ENCODE data around the gene ZBTB49. TPM values are rescaled to one million over a fixed set of nuclear protein-coding genes. Genes with fewer than 3 reads are reported as not detected.

ZBTB49 gene
- total RNA-seq, 3 donors from 2014 or later, result 3.5 to 8.9 (median 8.4) TPM

DNA sequence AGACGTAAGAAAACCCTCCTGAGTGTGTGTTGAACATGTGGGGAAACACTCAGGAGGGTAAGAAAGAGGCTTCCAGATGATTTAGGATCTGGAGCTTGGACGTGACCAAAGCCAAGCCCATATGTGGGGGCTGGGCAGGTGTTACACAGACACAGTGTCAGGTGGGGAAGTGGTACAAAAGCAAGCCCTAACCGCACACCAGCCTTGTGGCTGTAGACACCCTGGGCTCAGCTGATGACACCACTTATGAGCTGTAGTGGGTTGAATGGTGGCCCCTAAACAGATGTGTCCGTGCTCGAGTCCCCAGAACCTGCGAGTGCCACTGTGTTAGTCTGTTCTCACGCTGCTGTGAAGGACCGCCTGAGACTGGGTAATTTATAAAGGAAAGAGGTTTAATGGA, 71.8 kb downstream of the ZBTB49 start:
- Histone ChIP-seq H3K4me3 (no peak overlapping the region), H3K36me3 (ENCODE audit: low read depth) (no peaks in the 10 kb centered on the region), H3K9me3 (no peaks in the 10 kb centered on the region), H3K4me1 (ENCODE audit: low read depth) (no peaks in the 10 kb centered on the region)
- no peak for ATAC-seq
- TF ChIP-seq, protein P1, sequence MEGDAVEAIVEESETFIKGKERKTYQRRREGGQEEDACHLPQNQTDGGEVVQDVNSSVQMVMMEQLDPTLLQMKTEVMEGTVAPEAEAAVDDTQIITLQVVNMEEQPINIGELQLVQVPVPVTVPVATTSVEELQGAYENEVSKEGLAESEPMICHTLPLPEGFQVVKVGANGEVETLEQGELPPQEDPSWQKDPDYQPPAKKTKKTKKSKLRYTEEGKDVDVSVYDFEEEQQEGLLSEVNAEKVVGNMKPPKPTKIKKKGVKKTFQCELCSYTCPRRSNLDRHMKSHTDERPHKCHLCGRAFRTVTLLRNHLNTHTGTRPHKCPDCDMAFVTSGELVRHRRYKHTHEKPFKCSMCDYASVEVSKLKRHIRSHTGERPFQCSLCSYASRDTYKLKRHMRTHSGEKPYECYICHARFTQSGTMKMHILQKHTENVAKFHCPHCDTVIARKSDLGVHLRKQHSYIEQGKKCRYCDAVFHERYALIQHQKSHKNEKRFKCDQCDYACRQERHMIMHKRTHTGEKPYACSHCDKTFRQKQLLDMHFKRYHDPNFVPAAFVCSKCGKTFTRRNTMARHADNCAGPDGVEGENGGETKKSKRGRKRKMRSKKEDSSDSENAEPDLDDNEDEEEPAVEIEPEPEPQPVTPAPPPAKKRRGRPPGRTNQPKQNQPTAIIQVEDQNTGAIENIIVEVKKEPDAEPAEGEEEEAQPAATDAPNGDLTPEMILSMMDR (IDR thresholded peaks at IDR 0.05), result no peak
- intact Hi-C loops (cut with DNase I, micrococcal nuclease), result no loop called here
- no peak for DNase-seq

DNA sequence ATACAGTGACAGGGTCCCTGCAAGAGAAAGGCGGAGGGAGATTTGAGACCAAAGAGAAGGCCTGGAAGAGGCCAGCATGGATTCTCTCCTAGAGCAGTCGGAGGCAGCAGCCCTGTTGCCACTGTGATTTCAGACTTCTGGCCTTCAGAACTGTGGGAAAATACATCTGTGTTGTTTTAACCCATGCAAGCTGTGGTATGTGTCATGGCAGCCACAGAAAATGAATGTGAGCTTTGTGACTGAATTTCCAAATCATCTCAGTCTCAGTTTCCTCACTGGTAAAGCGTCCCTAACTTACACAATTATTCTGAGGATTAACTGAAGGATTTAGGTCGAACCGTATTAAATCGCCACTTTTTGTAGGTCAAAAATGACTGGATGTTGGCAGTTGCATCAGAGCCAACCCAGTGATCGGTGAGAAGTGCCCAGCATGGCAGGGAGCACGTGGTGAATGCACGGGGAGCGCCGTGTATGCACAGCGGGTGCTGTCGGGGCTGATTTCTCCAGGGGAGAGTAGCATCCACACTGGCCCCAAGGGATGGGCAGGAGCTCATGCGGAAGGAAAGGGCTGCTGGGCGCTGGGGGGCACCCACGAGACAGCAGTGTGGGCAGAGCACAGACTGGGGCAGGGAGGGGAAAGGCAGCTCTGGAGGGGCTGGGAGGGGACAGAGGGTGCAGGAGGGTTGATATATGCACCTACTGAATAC, 73.1 kb downstream of the ZBTB49 start:
- H3K36me3 ChIP-seq (ENCODE audit: low read depth), result no peaks in the 10 kb centered on the region
- ATAC-seq (no peak), DNase-seq (no peak)
- H3K4me1 ChIP-seq (ENCODE audit: low read depth), result no peaks in the 10 kb centered on the region
- no peak overlapping the region for H3K4me3 ChIP-seq
- TF ChIP-seq, protein P1 (IDR thresholded peaks at IDR 0.05), result no peak
- no peaks in the 10 kb centered on the region for H3K9me3 ChIP-seq
- intact Hi-C loops (cut with DNase I, micrococcal nuclease), result no loop called here

DNA sequence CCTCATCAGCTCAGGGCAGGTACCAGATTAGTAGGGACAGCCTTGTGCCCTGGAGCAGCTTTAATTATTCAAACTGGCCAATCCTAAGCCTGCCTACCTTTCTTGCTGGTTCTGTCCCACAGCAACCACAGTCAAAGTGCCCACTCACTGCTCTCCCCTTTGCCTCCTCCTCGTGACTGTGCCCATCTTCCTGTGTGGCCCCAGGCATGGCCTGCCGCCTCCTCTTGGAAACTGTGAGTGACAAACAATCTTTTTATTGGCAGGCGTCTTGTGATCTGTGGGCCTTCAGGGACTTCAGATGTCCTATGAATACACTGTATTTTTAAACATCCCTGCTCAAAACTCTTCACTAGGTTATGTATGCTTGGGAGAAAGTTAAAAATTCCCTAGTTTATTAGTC, 74.0 kb downstream of the ZBTB49 start:
- H3K36me3 ChIP-seq (ENCODE audit: low read depth), result no peaks in the 10 kb centered on the region
- no peak for ATAC-seq
- H3K9me3 ChIP-seq, result no peaks in the 10 kb centered on the region
- no peak overlapping the region for H3K4me3 ChIP-seq
- TF ChIP-seq, protein P1 (IDR thresholded peaks at IDR 0.05), result no peak
- intact Hi-C loops (cut with DNase I, micrococcal nuclease), result no loop called here
- H3K4me1 ChIP-seq (ENCODE audit: low read depth), result no peaks in the 10 kb centered on the region
- no peak for DNase-seq

DNA sequence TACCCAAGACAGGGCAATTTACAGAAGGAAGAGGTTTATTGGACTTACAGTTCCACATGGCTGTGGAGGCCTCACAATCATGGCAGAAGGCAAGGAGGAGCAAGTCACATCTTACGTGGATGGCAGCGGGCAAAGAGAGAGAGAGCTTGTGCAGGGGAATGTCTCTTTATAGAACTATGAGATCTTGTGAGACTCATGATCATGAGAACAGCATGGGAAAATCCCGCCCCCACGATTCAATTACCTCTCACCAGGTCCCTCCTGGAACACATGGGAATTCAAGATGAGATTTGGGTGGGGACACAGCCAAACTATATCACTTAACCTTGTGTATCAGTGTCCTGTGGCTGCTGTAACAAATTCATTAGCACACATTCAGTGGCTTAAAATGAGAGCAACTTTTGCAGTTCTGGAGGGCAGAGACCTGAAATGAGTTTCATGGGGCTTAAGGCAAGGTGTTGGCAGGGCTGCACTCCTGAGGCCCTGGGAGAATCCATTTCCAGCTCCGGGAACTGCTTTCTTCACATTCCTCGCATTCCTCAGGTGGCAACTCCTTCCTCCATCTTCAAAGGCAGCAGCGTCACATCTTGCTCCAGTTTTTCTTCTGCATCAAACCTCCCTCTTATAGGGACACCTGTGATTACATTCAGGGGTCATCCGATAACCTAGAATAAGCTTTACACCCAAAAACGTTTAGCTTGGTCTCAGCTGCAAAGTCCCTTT, 74.6 kb downstream of the ZBTB49 start:
- ATAC-seq (no peak), DNase-seq (no peak)
- intact Hi-C loops (cut with DNase I, micrococcal nuclease), result no loop called here
- Histone ChIP-seq H3K4me3 (no peak overlapping the region), H3K4me1 (ENCODE audit: low read depth) (no peaks in the 10 kb centered on the region), H3K9me3 (no peaks in the 10 kb centered on the region), H3K36me3 (ENCODE audit: low read depth) (no peaks in the 10 kb centered on the region)
- TF ChIP-seq, protein P1 (IDR thresholded peaks at IDR 0.05), result no peak

DNA sequence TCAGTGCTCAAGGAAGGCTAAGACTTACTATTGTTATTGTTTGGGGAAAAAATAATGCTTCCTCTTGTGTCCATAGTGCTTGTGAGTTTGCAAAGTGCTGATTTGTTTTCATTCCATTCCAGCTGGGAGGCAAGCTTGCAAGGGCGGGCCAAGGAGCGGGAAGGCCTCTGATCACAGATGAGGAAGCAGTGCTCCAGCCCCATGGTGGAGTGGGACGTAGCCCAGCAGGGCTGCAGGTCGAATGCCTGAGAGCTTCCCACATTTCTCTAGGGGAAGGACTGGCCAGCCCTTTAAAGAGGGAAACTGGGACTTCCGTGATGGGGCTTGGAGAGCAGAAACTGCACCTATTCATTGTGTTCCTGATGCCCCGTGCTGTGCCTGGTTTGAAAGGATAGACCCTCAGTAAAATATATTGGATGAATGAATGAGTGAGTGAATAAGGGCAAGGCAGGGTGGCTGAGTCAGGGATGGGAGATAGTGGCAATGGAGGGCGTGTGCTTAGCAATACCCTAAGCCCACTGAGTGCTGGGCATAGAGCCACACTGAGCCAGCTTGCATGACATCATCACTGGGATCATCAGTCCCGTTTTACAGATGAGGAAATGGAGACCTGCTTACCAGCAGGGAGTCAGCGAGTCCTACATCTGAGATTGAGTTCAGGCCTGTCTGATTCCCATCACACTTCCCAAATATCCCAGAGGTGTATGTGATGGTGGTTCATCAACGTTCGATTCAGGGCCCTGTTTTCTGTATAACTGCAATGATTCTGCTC, 78.9 kb downstream of the ZBTB49 start:
- no peak overlapping the region for H3K4me3 ChIP-seq
- ATAC-seq (no peak), DNase-seq (no peak)
- no peaks in the 10 kb centered on the region for H3K36me3 ChIP-seq (ENCODE audit: low read depth)
- no peaks in the 10 kb centered on the region for H3K9me3 ChIP-seq
- TF ChIP-seq, protein P1 (IDR thresholded peaks at IDR 0.05), result no peak
- intact Hi-C loops (cut with DNase I, micrococcal nuclease), result no loop called here
- no peaks in the 10 kb centered on the region for H3K4me1 ChIP-seq (ENCODE audit: low read depth)

Other genes starting within 250 kb of the ZBTB49 start
- not detected for gene OTOP1, start 63.3 kb upstream of the ZBTB49 start, total RNA-seq
- 10 to 100 TPM; 14.9 to 20.7 (median 19.6) TPM for gene TMEM128, start 42.0 kb upstream of the ZBTB49 start, total RNA-seq
- gene LYAR, start 97 bp upstream of the ZBTB49 start, total RNA-seq, result 10 to 100 TPM in 1 of 3 donors, 1 to 10 TPM in 2; 5.2 to 12.9 (median 8.2) TPM
- 1 to 10 TPM; 1.2 to 7.9 (median 3.3) TPM for gene NSG1, start 96.9 kb downstream of the ZBTB49 start, total RNA-seq